ENCODE data around the gene PLB1. TPM values are rescaled to one million over a fixed set of nuclear protein-coding genes. Genes with fewer than 3 reads are reported as not detected.

The PLB1 gene
- total and polyA plus RNA-seq, 2 donors (not counting 1 experiment from before 2014, with no cell fraction given), result 0.25 to 0.51 TPM

- DNase-seq, result no peak
- Histone ChIP-seq H3K36me3 (replicated peaks in 1 of 2; ENCODE audit: control extremely low read depth in 1 of 2, control insufficient read depth in 1 of 2, extremely low read depth in 1 of 2, insufficient read depth in 2 of 2, low read length in 1 of 2) (no peaks in the 10 kb centered on the region), H2AFZ (ENCODE audit: insufficient read depth, low read depth, low read length, poor library complexity, severe bottlenecking) (no peak overlapping the region), H3K9me3 (ENCODE audit: control extremely low read depth in 1 of 3, control insufficient read depth in 2 of 3, insufficient read depth in 1 of 3, low read length in 2 of 3) (peaks cover 0 to 3% (median 0%) of the 10 kb centered on the region in 3 donors), H4K20me1 (ENCODE audit: control insufficient read depth, insufficient read depth, low read length, poor library complexity, severe bottlenecking) (no peaks in the 10 kb centered on the region), H3K27ac (ENCODE audit: low read length in 2 of 2) (no peak overlapping the region), H3K4me1 (ENCODE audit: control insufficient read depth in 2 of 2, insufficient read depth in 2 of 2, low read length in 2 of 2) (no peaks in the 10 kb centered on the region), H3K27me3 (replicated peaks in 1 of 4; ENCODE audit: control extremely low read depth in 1 of 4, control insufficient read depth in 3 of 4, insufficient read depth in 4 of 4, low read length in 3 of 4) (peaks cover 0 to 4% (median 0%) of the 10 kb centered on the region in 4 experiments), H3K4me3 (ENCODE audit: control extremely low read depth in 1 of 5, extremely low read depth in 1 of 5, insufficient read depth in 1 of 5, low read depth in 2 of 5, low read length in 4 of 5) (no peak overlapping the region), H3K4me2 (replicated peaks; ENCODE audit: low read depth, low read length, poor library complexity, severe bottlenecking) (no peak overlapping the region), H3K9ac (ENCODE audit: low read length) (no peak overlapping the region), H3K79me2 (ENCODE audit: control insufficient read depth, insufficient read depth, low read length) (no peaks in the 10 kb centered on the region)
- intact Hi-C loops (cut with micrococcal nuclease), result no loop called here
- ATAC-seq (ENCODE audit: low read depth), result no peak
- TF ChIP-seq CTCF (IDR thresholded peaks at IDR 0.05), result no peak
- no peak for TF ChIP-seq EZH2 (IDR thresholded peaks at IDR 0.05; ENCODE audit: borderline replicate concordance, insufficient read depth, low read depth, low read length, poor library complexity, severe bottlenecking)
- ChIA-PET CTCF (no interaction called here), POLR2A (no interaction called here)
- Mint-ChIP-seq H3K4me3 (no peak overlapping the region), H3K27ac (no peak overlapping the region), H3K9me3 (ENCODE audit: insufficient read depth) (peaks cover 12% of the 10 kb centered on the region), H3K27me3 (peaks cover 25% of the 10 kb centered on the region), H3K4me1 (no peaks in the 10 kb centered on the region)
- 100% methylated on average over 1 of the region's 2 CpGs for WGBS (ENCODE audit: insufficient coverage)
Observed at GRCh38 chr2:28510184-28510583, 14.3 kb downstream of the PLB1 start.

- Mint-ChIP-seq H3K9me3 (ENCODE audit: insufficient read depth) (peaks cover 12% of the 10 kb centered on the region), H3K27ac (no peak overlapping the region), H3K4me3 (no peak overlapping the region), H3K27me3 (peaks cover 36% of the 10 kb centered on the region), H3K4me1 (no peaks in the 10 kb centered on the region)
- peaks cover 0 to 9% (median 0%) of the 10 kb centered on the region in 4 experiments for H3K27me3 ChIP-seq (replicated peaks in 1 of 4; ENCODE audit: control extremely low read depth in 1 of 4, control insufficient read depth in 3 of 4, insufficient read depth in 4 of 4, low read length in 3 of 4)
- ChIA-PET POLR2A (no interaction called here), CTCF (no interaction called here)
- H3K36me3 ChIP-seq (replicated peaks in 1 of 2; ENCODE audit: control extremely low read depth in 1 of 2, control insufficient read depth in 1 of 2, extremely low read depth in 1 of 2, insufficient read depth in 2 of 2, low read length in 1 of 2), result no peaks in the 10 kb centered on the region
- no peaks in the 10 kb centered on the region for H3K4me1 ChIP-seq (ENCODE audit: control insufficient read depth in 2 of 2, insufficient read depth in 2 of 2, low read length in 2 of 2)
- no peak overlapping the region for H3K4me2 ChIP-seq (replicated peaks; ENCODE audit: low read depth, low read length, poor library complexity, severe bottlenecking)
- no peak for TF ChIP-seq CTCF (IDR thresholded peaks at IDR 0.05)
- TF ChIP-seq EZH2 (IDR thresholded peaks at IDR 0.05; ENCODE audit: borderline replicate concordance, insufficient read depth, low read depth, low read length, poor library complexity, severe bottlenecking), result no peak
- H3K9ac ChIP-seq (ENCODE audit: low read length), result no peak overlapping the region
- intact Hi-C loops (cut with micrococcal nuclease), result no loop called here
- no peak overlapping the region for H3K4me3 ChIP-seq (ENCODE audit: control extremely low read depth in 1 of 5, extremely low read depth in 1 of 5, insufficient read depth in 1 of 5, low read depth in 2 of 5, low read length in 4 of 5)
- H3K27ac ChIP-seq (ENCODE audit: low read length in 2 of 2), result no peak overlapping the region
- no peak for ATAC-seq (ENCODE audit: low read depth)
- WGBS (ENCODE audit: insufficient coverage), result no CpG with 5 or more reads among the region's 2 CpGs
- H3K79me2 ChIP-seq (ENCODE audit: control insufficient read depth, insufficient read depth, low read length), result no peaks in the 10 kb centered on the region
- H4K20me1 ChIP-seq (ENCODE audit: control insufficient read depth, insufficient read depth, low read length, poor library complexity, severe bottlenecking), result no peaks in the 10 kb centered on the region
- peaks cover 0 to 3% (median 0%) of the 10 kb centered on the region in 3 donors for H3K9me3 ChIP-seq (ENCODE audit: control extremely low read depth in 1 of 3, control insufficient read depth in 2 of 3, insufficient read depth in 1 of 3, low read length in 2 of 3)
- DNase-seq, result no peak
- H2AFZ ChIP-seq (ENCODE audit: insufficient read depth, low read depth, low read length, poor library complexity, severe bottlenecking), result no peak overlapping the region
Observed at GRCh38 chr2:28511871-28512606, 16.2 kb downstream of the PLB1 start.
